SK-N-MC (cell line): ENCODE results near the gene CDK7.

Source experiments
- EZH2 ChIP-seq: fragments of 200-600 bp; sonication (generic); IDR thresholded peaks from one replicate; pipeline ENCODE4 v1.6.1; 2017; ENCODE audit warnings: antibody characterized with exemption
- POLR2AphosphoS5 ChIP-seq: IDR thresholded peaks from 2 replicates; pipeline ENCODE4 v1.6.1; 2012; ENCODE audit warnings: mild to moderate bottlenecking, low read depth, low read length, borderline replicate concordance

- no peak for TF ChIP-seq EZH2
- no peak for TF ChIP-seq POLR2AphosphoS5
Measured at GRCh38 chr5:69308046-69308553, 73.4 kb downstream of the CDK7 start.
